Tibial artery (tissue), 4 donors: Measurements from ENCODE around the gene IPP.
"Not testable (repeated sequence)": the region's sequence is repeated elsewhere in the genome, so short reads cannot be mapped to it uniquely, and the experiment has no call there.

Experiments used
- DNase-seq, 2 donors: peaks; one replicate each; pipeline ENCODE4 v3.0.0-alpha.2; 2019
- H3K27ac ChIP-seq, 2 donors: fragments of 200-600 bp; sonication (generic) in 1 of 2; 1 replicate in 1 of 2; 2 replicates in 1 of 2; pipeline ENCODE4 v1.5.1; 2018 to 2019; ENCODE audit warnings: mild to moderate bottlenecking in 1 of 2
- H3K27me3 ChIP-seq, 2 donors: fragments of 200-600 bp; sonication (generic) in 1 of 2; one replicate each; pipeline versions ENCODE4 v1.5.1 to v1.6.0; 2016 to 2019
- H3K36me3 ChIP-seq, 3 donors: fragments of 200-600 bp; sonication (generic) in 2 of 3; one replicate each; pipeline ENCODE4 v1.5.1; 2016 to 2019; ENCODE audit warnings: mild to moderate bottlenecking in 2 of 3
- H3K4me1 ChIP-seq, 4 donors: fragments of 200-600 bp; sonication (generic) in 2 of 4; 1 replicate in 3 of 4; 2 replicates in 1 of 4; pipeline ENCODE4 v1.5.1; 2016 to 2019
- H3K4me3 ChIP-seq, 2 donors: fragments of 200-600 bp; sonication (generic) in 1 of 2; 1 replicate in 1 of 2; 2 replicates in 1 of 2; pipeline ENCODE4 v1.5.1; 2018 to 2019; ENCODE audit warnings: mild to moderate bottlenecking in 2 of 2
- H3K9me3 ChIP-seq, 3 donors: fragments of 200-600 bp; sonication (generic) in 1 of 3; one replicate each; pipeline ENCODE4 v1.5.1; 2016 to 2019
- CTCF ChIP-seq, 2 experiments: fragments of 200-600 bp in 1 of 2; fragments of 450-650 bp in 1 of 2; IDR thresholded peaks; one replicate each; pipeline ENCODE4 v1.5.1; 2017 to 2019; ENCODE audit warnings: antibody characterized with exemption in 2 of 2, mild to moderate bottlenecking in 1 of 2, moderate library complexity in 1 of 2
- intact Hi-C: fragments of 100-400 bp; cut with DNase I; formaldehyde crosslinking; loops from one replicate; pipeline ENCODE4 v1.15.0; 2023; ENCODE audit warnings: low total_unique reads

The IPP gene

GRCh38 chr1:45739137-45739536, 11.3 kb downstream of the IPP start:
- H3K4me3 ChIP-seq: no peak overlapping the region
- no peak for DNase-seq
- H3K9me3 ChIP-seq: no peaks in the 10 kb centered on the region
- H3K36me3 ChIP-seq: peaks cover 0 to 31% (median 5%) of the 10 kb centered on the region in 3 donors
- no peaks in the 10 kb centered on the region for H3K27me3 ChIP-seq
- intact Hi-C loops: no loop called here
- H3K27ac ChIP-seq: no peak overlapping the region
- no peaks in the 10 kb centered on the region for H3K4me1 ChIP-seq
- no peak for TF ChIP-seq CTCF (IDR thresholded peaks at IDR 0.05)

- Histone ChIP-seq H3K27me3 (no peaks in the 10 kb centered on the region), H3K27ac (no peak overlapping the region), H3K4me3 (no peak overlapping the region), H3K4me1 (peaks cover 0 to 5% (median 0%) of the 10 kb centered on the region in 4 donors), H3K36me3 (peaks cover 16 to 30% (median 16%) of the 10 kb centered on the region in 3 donors), H3K9me3 (no peaks in the 10 kb centered on the region)
- DNase-seq: no peak
- no peak for TF ChIP-seq CTCF (IDR thresholded peaks at IDR 0.05)
- intact Hi-C loops: no loop called here
Measured at GRCh38 chr1:45730780-45731319, 19.6 kb downstream of the IPP start.

- Histone ChIP-seq H3K4me1 (peaks cover 0 to 5% (median 0%) of the 10 kb centered on the region in 4 donors), H3K27me3 (no peaks in the 10 kb centered on the region), H3K27ac (no peak overlapping the region), H3K9me3 (no peaks in the 10 kb centered on the region), H3K4me3 (no peak overlapping the region), H3K36me3 (peaks cover 16 to 30% (median 16%) of the 10 kb centered on the region in 3 donors)
- no peak for DNase-seq
- intact Hi-C loops: no loop called here
- TF ChIP-seq CTCF (IDR thresholded peaks at IDR 0.05): no peak
Measured at GRCh38 chr1:45730075-45730779, 20.2 kb downstream of the IPP start.

- H3K4me1 ChIP-seq, H3K4me3 ChIP-seq, intact Hi-C loops, H3K27me3 ChIP-seq, H3K27ac ChIP-seq, H3K9me3 ChIP-seq, DNase-seq: not testable (repeated sequence)
- H3K36me3 ChIP-seq: peaks cover 16 to 30% (median 26%) of the 10 kb centered on the region in 3 donors
Measured at GRCh38 chr1:45726007-45726406, 24.4 kb downstream of the IPP start.

GRCh38 chr1:45723248-45723930, 27.1 kb downstream of the IPP start:
- Histone ChIP-seq H3K27ac (no peak overlapping the region), H3K27me3 (no peaks in the 10 kb centered on the region), H3K36me3 (peaks cover 19 to 26% (median 22%) of the 10 kb centered on the region in 3 donors), H3K9me3 (no peaks in the 10 kb centered on the region), H3K4me3 (no peak overlapping the region), H3K4me1 (no peaks in the 10 kb centered on the region)
- DNase-seq: no peak
- intact Hi-C loops: no loop called here
- TF ChIP-seq CTCF (IDR thresholded peaks at IDR 0.05): no peak

- intact Hi-C loops: no loop called here
- H3K36me3 ChIP-seq: peaks cover 16 to 28% (median 21%) of the 10 kb centered on the region in 3 donors
- no peaks in the 10 kb centered on the region for H3K9me3 ChIP-seq
- no peak overlapping the region for H3K27ac ChIP-seq
- H3K27me3 ChIP-seq: no peaks in the 10 kb centered on the region
- no peak for TF ChIP-seq CTCF (IDR thresholded peaks at IDR 0.05)
- DNase-seq: no peak
- no peak overlapping the region for H3K4me3 ChIP-seq
- H3K4me1 ChIP-seq: no peaks in the 10 kb centered on the region
Measured at GRCh38 chr1:45722809-45723208, 27.6 kb downstream of the IPP start.
